IMR-90 (cell line): ENCODE measurements around the gene YRDC.

Experiments used
- CEBPB ChIP-seq: IDR thresholded peaks from 2 replicates; pipeline ENCODE4 v1.6.1; 2012; ENCODE audit warnings: low read depth, low read length, improper control_type of control experiment
- CTCF ChIP-seq: conservative IDR thresholded peaks from 2 replicates; pipeline ENCODE4 v1.5.1; 2012; ENCODE audit warnings: mild to moderate bottlenecking, low read depth, low read length, improper control_type of control experiment
- ELK1 ChIP-seq: fragments of 150-350 bp; IDR thresholded peaks from 2 replicates; pipeline ENCODE4 v1.6.1; 2016; ENCODE audit warnings: low read depth, mild to moderate bottlenecking, low read length, moderate library complexity, borderline replicate concordance
- MAFK ChIP-seq: IDR thresholded peaks from 2 replicates; pipeline ENCODE4 v1.6.1; 2012; ENCODE audit warnings: low read depth, low read length, improper control_type of control experiment
- MAZ ChIP-seq: IDR thresholded peaks from 2 replicates; pipeline ENCODE4 v1.6.1; 2012; ENCODE audit warnings: low read depth, mild to moderate bottlenecking, low read length, improper control_type of control experiment, moderate library complexity, borderline replicate concordance
- MXI1 ChIP-seq: IDR thresholded peaks from 2 replicates; pipeline ENCODE4 v1.6.1; 2012; ENCODE audit warnings: low read depth, mild to moderate bottlenecking, low read length, moderate library complexity, borderline replicate concordance
- POLR2A ChIP-seq: IDR thresholded peaks from 2 replicates; pipeline ENCODE4 v1.6.1; 2012; ENCODE audit warnings: mild to moderate bottlenecking, low read depth, low read length
- RAD21 ChIP-seq: IDR thresholded peaks from 2 replicates; pipeline ENCODE4 v1.6.1; 2012; ENCODE audit warnings: low read length, improper control_type of control experiment
- RCOR1 ChIP-seq: IDR thresholded peaks from 2 replicates; pipeline ENCODE4 v1.6.1; 2012; ENCODE audit warnings: mild to moderate bottlenecking, low read length, improper control_type of control experiment; ENCODE audit not compliant: insufficient replicate concordance
- RFX5 ChIP-seq: IDR thresholded peaks from 2 replicates; pipeline ENCODE4 v1.8.0; 2012; ENCODE audit warnings: low read depth, mild to moderate bottlenecking, low read length, moderate library complexity
- SMC3 ChIP-seq: fragments of 150-350 bp; IDR thresholded peaks from 2 replicates; pipeline ENCODE4 v1.6.1; 2016; ENCODE audit warnings: low read depth, mild to moderate bottlenecking, antibody characterized with exemption, low read length, moderate library complexity
- USF2 ChIP-seq: fragments of 150-350 bp; IDR thresholded peaks from 2 replicates; pipeline ENCODE4 v1.6.1; 2017; ENCODE audit warnings: mild to moderate bottlenecking, antibody characterized with exemption, low read length, low read depth

DNA sequence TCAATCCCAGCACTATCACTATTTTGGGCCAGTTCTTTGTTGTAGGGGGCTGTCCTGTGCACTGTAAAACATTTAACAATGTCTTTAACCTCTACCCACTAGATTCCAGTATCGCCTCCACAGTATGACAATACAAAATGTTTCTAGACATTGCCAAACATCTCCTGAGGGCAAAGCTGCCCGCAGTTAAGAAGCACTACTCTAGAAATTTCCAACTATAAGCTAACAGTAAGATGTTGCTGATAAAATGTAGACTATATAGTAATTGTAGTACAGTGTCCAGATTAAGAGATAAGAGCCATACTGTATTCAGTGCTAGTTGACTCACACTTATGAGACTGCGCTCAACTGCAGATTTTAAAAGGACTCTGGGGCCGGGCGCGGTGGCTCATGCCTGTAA, 46.4 kb upstream of the YRDC start:
- no peak for TF ChIP-seq USF2
- no peak for TF ChIP-seq CTCF
- TF ChIP-seq POLR2A: no peak
- TF ChIP-seq RAD21: no peak
- no peak for TF ChIP-seq RFX5
- TF ChIP-seq MAZ: no peak
- no peak for TF ChIP-seq MAFK
- no peak for TF ChIP-seq CEBPB
- TF ChIP-seq ELK1: no peak
- TF ChIP-seq RCOR1: no peak
- TF ChIP-seq SMC3: no peak
- no peak for TF ChIP-seq MXI1
